ENCODE data around the gene STXBP6.

STXBP6 gene

DNA sequence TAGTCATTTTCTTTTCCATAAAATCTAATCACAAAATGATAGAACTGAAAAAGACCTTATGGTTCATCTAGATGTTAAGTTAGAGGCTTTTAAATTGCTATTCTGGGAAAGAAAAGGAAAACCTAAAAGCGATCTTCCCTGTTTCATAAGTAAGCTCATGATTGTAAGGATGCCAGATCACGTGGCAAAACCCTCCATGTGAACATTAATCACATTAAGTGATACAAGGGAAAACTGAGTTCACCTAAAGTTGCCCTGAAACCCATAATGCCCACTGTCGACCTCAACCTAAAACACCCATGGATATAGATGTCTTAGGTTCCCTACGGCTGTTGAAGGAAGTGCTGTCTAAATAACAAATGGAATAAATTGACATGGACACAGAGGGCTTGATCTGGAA, 3.0 kb upstream of the STXBP6 start:
- DNase-seq (ENCODE audit: low read depth in 3 of 3, low spot score in 1 of 3): no peak

DNA sequence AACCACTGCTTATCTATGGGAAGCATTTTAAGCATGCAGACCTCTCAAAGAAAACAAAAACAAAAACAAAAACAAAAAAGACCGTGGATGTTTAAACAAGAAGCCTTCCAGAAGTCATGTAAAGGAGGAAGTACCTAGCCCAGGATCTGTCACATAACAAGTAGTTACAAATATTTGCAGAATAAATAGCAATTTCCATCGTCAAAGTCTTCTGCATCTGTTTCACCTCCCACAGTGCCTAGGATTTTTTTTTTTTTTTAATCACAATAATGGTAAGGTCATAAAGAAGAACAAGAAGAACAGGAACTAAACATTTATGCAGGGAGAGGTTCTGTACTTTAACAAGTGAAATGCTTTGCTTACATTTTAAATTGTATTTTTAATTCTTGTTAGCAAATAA, 2.4 kb upstream of the STXBP6 start:
- DNase-seq (ENCODE audit: low read depth in 3 of 3, low spot score in 1 of 3): no peak

DNA sequence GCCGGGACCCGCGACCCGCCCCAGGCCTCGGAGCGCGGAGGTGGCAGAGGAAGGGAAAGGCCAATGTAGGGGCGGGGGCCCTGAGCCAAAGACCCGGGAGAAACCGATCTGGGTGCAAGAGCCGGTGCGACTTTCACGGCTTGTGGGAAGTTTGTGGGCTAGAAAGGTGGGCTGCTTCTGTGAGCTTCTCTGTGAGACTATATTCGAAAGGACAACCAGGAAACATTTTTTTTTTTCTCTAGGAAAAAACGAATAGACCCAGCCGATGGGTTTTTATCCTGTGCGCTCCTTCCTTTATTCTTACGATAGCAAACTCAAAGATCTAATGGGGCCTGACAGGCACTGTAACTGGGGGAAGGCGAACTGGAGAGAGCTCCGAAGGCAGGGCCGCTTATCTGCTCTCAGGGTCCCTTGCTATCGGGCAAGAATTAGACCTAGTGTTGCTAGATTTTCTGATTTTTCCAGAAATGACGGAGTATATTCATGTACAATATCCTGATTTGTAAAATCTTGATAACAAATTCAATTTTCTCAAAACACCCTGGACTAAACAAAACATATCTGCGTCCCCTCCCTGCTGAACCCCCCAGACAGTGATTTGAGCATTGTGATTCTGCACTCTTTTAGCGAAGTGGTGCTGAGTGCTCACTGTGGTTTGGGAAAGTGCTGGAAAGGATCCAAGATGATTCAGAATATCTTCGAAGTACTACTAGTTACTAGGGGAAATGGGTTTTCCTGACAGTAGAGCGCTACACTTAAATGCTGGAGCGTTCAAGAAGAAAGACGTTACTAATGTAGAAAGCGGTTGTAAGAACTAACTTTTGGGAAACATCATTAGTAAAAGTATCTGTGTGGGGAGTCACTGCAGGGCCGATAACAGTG, 563 bp upstream of the STXBP6 start:
- DNase-seq (ENCODE audit: low read depth in 3 of 3, low spot score in 1 of 3): no peak

DNA sequence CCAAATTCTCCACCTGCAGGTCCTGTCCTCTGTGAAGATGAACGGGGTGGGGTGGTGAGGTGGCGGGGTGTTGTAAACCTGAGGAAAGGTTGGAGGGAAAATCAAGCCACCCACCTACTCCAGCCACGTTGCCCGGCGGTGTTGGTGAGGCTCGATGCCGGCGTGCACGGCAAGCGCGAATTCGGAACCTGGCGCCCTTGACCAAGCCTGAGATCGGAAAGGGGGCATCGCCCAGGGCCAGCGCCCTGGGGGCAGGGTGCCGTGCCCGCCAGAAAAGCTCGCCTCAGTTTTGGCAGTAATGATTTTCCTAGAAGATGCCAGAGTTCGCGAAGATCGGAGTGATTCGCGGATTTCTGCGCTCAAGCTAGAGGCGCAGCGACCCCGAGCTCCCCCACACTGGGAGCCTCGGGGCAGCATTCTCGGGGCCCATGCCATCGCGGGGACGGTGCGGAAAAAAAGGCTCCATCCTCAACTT, 817 bp downstream of the STXBP6 start:
- no peak for DNase-seq (ENCODE audit: low read depth in 3 of 3, low spot score in 1 of 3)

DNA sequence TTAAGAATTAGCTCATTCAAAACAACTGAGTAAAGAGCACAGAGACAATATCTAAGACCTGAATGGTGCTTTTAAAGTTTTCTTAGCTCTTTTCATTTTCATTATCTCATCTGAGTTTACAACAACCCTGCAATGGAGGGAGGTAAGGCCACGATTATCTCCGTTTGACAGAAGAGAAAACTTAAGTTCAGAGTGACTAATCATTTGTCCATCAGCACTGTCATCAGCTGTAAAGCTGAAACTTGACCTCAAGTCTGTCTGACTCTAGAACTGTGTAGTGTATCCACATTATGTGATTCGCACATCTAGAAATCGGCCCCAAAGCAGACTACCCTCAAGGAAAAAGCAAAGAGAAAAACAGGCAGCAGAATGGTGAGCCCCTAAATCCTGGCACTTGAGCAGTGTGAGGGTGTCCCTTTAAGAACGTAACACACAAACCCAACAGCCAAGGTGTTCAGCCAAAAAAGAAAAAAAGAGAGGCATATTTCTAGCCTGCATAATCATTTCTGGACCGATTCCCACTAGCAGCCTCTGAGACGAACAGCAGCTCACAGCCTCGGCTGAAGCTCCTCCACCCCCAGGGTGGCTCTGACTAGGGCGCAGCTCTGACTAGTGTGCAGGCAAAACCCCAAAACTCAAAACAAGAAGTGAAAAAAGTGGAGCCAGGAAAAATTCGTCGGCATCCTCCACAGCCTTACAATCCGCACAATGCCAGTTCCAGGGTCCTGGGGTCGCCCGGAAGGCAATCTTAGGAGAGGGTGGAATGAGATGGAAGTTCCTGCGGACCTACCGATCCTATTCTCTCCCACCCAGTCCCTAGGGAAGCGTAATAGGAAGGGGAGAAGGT, 1.6 kb downstream of the STXBP6 start:
- DNase-seq (ENCODE audit: low read depth in 3 of 3, low spot score in 1 of 3): no peak

DNA sequence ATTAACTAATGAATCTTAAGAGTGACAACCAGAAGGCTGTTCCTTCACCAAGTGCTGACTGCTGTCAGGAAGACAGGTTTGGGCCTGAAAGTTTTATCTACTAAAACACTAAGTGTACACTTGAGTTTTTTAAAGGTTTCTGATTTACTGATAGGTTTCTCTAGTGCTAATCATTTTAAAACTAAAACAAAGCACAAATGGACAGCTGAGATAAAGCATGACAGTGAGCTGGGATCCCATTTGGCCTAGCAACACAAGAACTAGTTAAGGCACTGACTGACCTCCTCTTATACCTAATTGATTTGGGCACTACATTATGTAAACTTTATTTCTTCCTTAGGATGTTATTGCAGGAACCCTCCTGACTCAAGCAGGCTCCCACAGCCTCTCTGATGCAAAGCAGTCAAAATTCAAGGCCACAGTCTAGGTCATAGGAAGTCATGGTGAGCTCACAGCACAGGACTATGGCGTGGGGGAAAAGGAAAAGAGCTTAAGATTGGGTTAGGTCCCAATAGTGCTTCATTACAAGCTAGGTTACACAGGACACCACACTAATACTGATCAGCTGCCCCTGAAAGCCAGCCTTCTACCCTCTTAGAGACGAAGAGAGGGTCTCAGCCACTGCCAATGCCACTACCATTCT, 3.5 kb downstream of the STXBP6 start:
- no peak for DNase-seq (ENCODE audit: low read depth in 3 of 3, low spot score in 1 of 3)

DNA sequence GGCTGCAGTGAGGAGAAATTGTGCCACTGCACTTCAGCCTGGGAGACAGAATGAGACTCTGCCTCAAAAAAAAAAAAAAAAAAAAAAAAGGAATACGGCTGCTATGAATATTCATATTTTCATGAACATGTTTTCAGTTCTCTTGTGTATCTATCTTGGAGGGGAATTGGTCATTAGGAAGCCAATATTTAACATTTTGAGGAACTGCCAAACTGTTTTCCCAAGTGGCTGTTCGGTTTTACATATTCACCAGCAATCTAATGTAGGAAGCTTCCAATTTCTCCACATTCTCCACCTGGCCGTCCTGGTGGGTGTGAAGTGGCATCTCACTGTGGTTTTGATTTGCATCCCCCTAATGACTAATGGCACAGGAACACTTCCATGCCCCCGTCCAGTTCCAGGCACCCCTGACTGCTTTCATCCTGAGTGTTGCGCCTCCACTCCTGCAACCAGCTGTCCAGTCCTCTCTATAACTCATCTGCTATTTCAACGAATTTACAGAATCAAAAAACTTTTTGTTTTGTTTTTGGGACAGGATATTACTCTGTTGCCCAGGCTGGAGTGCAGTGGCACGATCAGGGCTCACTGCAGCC, 5.7 kb downstream of the STXBP6 start:
- no peak for DNase-seq (ENCODE audit: low read depth in 3 of 3, low spot score in 1 of 3)

DNA sequence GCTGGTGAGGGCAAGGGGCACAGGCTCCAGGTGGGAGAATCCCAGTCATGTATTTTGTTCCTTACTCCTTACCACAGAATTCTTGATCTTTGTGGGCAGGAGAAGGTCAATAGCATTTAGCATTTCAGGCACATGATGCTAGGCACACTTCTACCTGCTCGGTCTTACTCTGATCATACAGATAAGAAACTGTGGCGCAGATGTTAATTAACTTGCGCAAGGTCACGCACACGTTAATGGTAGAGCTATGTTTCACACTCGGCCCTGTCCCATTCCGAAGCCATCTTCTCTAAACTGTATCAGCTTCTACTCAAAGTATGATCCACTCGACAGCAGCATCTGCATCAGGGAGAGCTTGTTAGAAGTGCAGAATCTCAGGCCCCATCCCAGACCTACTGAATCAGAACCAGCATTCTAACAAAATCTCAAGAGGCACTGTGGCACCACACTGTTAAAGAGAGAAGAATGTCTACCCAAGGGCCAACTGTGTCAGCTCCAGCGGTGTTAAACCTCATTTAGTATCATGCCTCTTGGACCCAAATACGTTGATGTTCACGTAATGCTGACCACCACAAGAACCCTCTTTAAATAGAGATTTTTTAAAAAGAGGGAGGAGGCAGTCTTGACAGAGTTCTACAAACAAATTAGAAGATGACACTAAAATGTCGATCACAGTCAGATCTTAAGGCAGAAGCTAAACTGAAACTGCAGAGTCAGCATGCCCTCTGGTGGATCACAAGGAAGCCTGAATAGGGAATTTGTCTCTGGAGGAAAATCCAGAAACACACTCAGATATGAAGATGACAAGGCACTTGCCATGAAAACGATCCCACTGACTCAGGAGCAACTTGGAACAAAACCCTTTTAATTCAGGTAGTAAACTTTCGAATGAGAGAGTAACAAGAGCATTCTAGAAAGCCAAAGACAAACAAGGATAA, 7.3 kb downstream of the STXBP6 start:
- DNase-seq (ENCODE audit: low read depth in 3 of 3, low spot score in 1 of 3): no peak

DNA sequence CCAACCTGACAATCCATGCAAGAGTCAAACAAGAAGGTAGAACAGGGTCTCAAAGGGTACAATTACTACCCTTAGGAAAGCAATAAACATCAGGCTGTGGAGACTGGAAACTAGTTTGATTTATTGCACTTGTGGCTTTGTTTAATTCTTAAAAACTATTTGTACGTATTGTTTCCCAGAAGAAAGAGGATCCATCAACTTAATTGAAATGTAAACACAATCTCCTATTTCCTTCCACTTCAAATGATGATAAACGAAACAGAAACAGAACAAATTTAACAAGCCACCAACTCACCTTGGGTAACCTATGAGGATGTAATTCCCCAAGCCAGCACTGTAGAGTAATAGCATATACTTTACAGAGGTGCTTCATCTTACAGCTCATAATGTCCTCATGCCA, 8.0 kb downstream of the STXBP6 start:
- no peak for DNase-seq (ENCODE audit: low read depth in 3 of 3, low spot score in 1 of 3)

DNA sequence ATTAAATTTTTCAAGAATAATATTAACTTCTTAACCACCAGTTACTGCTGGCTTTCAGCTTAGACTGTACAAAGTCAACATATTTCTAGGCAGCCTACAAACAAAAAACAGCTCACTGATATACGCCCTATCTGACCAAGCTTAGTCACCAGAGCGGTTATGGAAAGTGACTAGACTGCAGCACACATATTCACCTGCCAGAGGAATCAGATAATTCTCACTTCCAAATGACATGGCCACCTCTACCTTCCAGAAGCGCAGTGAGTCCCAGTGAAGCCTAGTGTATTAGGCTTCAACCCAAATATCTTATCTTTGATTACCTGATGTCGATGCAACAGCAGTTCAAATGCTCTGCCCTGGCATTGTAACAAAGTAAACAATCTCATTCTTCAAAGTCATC, 8.5 kb downstream of the STXBP6 start:
- DNase-seq (ENCODE audit: low read depth in 3 of 3, low spot score in 1 of 3): no peak

DNA sequence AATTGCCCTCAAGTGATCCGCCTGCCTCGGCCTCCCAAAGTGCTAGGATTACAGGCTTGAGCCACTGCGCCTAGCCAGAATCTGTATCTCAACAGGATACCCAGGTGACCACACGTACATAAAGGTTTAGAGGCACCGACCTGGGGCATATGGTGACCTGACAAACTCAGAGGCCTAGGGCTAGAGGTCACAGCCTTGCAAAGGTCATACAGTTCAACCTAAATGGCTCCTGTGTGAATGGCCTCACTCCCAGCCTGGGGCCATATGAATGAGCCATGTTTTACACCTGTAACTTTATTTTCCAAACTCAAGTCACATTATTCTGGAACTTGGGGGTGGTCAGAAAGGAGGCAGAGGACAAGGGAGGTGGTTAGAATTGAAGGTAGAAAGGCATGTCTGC, 10.0 kb downstream of the STXBP6 start:
- DNase-seq (ENCODE audit: low read depth in 3 of 3, low spot score in 1 of 3): no peak

DNA sequence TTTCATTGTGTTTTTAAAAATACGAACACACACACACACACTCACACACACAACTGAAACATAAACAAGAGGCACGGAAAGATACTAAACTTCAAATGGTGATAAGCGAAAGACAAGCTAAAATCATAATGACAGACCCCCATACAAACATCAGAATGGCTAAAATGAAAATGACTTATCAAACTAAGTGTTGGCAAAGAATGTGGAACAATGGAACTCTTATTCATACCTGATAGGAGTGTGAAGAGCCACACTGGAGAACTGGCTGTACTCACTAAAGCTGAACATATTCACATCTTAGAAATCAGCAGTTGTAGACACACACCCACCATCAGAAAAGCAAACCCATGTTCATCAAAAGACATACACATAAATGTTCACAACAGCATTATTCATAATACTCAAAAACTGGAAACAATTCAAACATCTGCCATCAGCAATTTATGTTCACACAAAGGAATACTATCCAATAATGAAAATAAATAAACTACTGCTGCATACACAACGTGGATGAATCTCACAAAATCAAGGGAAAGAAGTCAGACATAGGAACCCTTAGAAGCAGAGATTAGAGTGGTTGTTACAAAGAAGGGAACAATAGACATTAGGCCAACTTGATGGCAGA, 11.8 kb downstream of the STXBP6 start:
- DNase-seq (ENCODE audit: low read depth in 3 of 3, low spot score in 1 of 3): no peak

DNA sequence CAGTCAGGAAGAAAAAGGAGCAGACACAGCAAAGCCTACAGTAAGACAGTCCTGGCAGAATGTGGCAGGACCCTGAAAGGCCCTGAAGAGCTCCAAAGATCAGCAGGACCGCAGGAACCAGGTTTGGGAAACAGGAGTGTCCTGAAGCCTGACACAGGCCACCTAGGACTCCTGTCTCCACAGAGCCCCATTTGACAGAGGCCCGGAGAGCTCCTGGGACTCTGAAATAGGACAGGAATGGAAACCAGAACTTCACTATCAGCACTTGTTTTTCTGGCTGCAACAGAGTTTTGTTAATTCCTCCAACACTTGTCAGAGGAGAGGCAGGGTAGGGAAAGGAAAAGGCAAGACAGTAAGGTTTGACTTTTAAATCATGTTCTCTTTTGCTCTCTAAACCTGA, 12.9 kb downstream of the STXBP6 start:
- DNase-seq (ENCODE audit: low read depth in 3 of 3, low spot score in 1 of 3): no peak

DNA sequence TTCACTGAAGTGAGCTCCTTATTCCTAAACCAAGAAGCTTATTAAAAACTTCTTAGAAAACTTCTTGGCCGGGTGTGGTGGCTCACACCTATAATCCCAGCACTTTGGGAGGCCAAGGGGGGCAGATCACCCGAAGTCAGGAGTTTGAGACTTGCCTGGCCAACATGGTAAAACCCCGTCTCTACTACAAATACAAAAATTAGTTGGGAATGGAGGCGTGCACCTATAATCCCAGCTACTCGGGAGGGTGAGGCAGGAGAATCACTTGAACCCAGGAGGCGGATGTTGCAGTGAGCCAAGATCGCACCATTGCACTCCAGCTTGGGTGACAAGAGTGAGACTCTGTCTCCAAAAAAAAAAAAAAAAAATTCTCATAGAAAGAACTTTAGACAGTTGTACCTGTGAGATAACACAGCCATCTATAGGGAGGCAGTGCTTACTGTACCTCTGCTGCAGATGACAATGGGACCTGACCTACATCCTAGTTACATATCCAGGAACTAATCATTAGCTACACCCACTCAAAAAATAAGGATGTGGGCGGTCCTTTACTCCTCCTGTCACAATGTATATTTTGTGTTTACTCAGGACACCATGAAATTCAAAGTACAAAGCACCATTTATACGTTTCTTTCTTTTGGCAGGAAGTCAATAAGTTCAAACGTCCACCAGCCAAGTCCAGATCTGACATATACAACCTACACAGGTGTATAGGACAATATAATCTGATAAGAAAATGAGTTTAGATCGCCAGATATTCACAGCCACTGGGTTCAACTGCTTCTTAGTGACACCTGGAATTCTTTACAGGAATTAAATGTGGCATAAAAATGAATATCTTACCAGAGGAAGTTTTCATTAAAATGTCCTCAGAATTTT, 14.9 kb downstream of the STXBP6 start:
- no peak for DNase-seq (ENCODE audit: low read depth in 3 of 3, low spot score in 1 of 3)

DNA sequence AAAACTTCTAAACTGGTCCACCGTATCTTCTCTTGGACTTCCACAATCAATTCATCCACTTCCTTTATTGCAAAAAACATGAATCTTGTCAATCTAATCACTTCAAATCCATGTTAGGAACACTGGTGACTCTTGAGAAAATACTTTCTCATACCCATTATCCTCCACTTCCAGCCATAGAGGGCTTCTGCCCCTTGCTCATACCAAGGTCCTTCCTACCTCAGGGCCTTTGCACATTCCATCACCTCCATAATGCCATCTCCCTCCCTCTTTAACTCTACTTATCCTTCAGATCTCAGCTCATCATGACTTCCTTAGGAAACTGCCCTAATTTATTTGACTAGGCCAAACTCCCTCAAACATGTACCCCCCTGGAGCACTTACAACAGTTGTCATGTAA, 16.6 kb downstream of the STXBP6 start:
- no peak for DNase-seq (ENCODE audit: low read depth in 3 of 3, low spot score in 1 of 3)

DNA sequence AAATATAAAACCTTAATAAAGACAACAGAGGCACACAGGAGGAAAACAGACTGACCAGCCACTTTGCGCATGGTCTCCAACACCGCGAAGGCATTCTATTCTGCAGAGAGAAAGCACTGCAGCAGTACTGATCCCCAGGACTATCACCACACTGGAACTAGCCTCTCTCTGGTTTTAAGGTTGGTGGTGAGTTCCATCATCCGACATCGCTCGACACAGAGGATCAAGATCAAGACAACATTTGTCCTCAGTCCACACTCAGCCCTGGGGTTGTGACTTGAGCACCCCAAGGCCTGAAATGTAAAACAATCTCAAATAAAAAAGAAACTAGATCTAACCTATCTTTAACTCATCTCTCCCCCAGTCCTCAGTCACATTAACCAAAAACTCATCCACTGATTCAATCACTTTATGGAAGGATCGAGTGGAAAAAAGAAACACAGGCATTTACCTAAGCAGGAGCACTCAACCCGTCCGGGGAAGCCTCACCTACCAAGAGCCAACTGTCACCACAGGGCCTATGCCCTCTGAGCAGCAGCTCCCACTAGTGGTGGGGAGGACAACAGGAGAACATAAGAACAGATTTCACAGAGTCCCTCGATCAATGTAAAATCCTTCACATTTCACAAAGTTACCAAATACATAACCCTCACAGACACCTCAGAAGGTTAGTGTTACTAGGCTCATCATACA, 17.7 kb downstream of the STXBP6 start:
- DNase-seq (ENCODE audit: low read depth in 3 of 3, low spot score in 1 of 3): no peak

DNA sequence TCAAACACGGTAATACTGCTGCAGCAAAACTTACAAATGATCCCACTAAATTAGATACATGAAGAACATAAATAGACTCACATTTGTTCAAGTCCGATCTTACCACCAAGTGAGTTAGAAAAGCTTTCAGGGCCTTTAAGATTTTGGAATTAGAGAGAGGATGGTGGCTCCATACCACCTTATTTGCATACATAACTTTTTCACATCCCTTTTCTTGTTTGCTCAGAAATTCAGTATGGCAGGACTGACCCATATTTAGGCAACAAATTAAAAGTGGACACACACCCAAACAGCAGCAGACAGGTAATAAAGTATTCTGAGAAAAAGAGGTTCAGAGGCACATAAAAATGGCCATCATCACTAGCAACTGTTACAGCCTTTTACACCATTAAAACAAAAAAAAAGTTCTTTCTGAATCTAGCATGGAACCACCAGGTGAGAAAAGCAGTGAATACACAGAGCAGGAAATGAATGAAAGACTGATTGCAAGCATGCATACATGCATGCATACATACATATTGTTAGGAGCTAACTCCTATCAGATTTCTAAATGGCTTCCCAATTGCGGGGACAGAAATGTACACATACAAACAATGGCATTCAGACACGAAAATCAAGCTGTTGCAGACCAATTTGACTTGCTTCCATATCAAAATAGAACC, 23.3 kb downstream of the STXBP6 start:
- no peak for DNase-seq (ENCODE audit: low read depth in 3 of 3, low spot score in 1 of 3)

DNA sequence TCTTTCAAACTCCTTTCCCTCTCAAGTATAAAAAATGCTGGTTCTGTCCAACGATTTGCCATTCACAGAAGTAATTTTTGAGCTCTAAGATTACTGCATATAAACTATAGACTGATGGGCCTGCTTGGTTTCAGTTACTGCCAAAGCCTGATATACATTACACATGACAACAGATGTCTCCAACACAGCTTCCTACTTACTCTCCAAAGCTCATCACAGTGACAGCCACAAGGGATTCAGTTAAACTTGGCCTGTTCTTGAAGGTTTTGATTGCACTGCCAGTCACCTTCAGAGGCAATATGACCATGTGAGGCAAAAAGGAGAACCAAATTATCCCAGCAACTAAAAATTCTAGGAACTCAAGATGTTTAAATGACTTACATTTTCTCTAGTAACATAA, 30.1 kb downstream of the STXBP6 start:
- DNase-seq (ENCODE audit: low read depth in 3 of 3, low spot score in 1 of 3): no peak
